ENCODE measurements around the gene PTPN12.
"Not testable (repeated sequence)": the region's sequence is repeated elsewhere in the genome, so short reads cannot be mapped to it uniquely, and the experiment has no call there.

PTPN12 gene

DNA sequence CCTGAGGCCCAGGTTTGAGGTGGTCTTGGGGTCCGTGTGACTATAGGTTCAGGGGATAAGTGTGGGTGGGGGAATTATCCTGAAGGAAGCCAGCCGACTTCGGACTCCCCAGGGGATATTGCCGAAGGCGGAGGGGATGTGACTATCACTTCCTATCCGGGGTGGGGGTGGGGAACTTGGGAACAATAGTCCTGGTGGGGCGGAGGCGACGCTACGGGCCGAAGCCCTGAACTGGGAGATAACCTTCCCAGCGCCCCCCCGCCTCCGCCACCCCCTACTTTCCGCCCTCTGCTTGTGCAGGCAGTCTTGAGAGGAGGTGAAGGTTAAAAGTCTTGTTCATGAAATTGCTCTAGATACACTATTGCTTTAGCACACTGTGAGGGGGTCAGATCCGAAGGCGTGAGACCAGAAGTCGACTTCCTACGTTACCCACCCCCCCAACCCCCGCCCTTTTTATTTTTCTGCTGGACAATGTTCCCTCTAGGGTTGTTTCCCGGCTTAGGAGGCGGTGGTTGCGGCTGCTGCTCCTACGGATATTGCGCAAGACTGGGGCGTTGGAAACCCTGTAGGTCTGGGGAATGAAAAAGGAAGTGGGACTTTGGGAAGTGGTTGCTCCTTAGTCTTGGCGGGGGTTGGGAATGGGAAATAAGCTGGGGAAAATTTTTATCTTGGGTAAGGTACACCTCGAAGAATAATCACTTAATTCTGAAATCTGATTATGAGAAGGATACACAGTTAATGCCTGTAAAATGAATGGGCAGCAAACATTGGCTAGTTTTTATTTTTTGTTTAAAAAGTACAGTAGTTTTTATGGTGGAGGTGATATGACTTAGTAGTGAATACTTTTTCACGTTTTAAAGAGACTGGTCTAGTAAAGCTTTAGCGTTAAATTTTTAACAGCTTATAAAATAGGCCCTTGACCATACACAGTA lies 1.5 kb downstream of the PTPN12 start:
- DNase-seq (ENCODE audit: low read depth in 2 of 2, low spot score in 1 of 2) = no peak

DNA sequence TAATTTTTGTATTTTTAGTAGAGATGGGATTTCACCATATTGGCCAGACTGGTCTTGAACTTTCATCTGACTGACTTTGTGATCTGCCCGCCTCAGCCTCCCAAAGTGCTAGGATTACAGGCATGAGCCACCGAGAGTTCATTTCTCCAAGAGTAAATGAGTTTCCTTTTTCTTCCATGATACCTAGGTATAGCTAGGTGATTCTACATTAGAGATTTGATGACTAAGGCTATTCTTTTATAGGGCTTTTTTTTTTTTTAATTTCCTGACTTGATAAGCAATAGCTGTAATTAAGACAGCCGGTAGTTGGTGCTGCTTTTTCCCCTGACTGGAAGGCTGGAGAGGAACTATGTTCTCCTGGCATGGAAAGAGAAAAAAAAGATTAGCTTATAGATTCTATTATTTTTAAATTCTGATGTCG lies 3.3 kb downstream of the PTPN12 start:
- DNase-seq (ENCODE audit: low read depth in 2 of 2, low spot score in 1 of 2) = no peak

DNA sequence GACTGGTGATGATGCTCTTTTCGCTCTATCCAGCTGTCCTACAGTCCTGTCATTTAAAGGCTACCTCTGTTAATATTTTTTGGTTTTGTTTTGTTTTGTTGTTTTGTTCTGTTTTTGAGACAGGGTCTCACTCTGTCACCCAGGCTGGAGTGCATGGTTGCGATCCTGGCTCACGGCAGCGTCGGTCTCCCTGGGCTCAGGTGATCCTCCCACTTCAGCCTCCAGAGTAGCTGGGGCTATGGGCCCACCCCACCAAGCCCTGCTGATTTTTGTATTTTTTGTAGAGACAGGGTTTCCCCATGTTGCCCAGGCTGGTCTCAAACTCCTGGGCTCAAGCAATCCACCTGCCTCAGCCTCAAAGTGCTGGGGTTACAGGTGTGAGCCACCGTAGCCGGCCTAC lies 3.9 kb downstream of the PTPN12 start:
- not testable (repeated sequence) for DNase-seq (ENCODE audit: low read depth in 2 of 2, low spot score in 1 of 2)

DNA sequence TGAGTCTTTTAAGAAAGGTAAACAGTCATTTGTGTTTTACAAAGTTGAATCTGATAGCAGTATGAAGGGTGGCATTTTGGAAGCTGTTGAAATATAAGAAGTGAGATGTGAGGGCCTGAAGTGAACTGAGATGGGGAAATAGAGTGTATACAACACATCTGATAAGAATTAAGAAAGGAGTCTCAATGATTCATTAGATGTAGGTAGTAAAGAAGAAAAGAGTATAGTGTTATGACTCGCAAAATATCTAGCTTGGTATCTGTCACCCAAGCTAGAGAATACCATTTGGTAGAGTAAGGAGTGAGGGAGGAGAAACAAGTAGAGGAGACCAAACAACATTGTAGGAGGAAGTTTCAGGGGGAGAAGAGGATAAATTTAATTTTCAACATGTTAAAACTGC lies 5.3 kb downstream of the PTPN12 start:
- no peak for DNase-seq (ENCODE audit: low read depth in 2 of 2, low spot score in 1 of 2)

DNA sequence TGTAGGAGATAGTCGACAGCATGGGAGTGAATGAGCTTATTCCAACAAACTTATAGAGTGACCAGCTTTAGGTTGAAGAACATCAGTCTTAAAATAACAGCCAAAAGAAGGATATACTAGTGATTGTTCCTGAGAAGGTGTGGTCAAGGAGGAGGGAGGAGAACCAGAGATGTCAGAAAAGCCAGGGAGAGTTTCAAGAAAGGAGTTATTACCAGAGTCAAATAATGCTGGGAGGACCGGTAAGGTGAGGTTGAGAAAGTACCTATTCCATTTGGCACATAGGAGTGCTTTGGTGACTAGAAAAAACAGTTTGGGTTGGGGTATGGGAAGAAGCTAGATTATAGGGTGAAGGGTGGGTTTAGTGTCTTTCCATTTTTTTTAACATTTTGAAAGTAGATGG lies 5.8 kb downstream of the PTPN12 start:
- no peak for DNase-seq (ENCODE audit: low read depth in 2 of 2, low spot score in 1 of 2)

DNA sequence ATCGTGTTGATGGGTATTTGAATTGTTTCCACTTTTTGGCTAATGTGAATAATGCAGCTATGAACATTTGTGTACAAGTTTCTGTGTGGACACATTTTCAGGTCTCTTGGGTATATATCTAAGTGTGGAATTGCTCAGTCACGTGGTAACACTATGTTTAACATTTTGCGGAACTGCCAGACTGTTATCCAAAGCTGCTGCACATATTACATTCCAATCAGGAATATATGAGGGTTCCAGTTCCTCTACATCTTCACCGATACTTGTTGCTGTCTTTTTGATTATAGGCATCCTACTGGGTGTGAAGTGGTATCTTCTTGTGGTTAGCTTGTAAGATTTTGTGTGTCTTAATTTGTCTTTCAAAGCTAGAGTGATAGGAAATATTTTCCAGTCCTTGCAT lies 6.8 kb downstream of the PTPN12 start:
- no peak for DNase-seq (ENCODE audit: low read depth in 2 of 2, low spot score in 1 of 2)

DNA sequence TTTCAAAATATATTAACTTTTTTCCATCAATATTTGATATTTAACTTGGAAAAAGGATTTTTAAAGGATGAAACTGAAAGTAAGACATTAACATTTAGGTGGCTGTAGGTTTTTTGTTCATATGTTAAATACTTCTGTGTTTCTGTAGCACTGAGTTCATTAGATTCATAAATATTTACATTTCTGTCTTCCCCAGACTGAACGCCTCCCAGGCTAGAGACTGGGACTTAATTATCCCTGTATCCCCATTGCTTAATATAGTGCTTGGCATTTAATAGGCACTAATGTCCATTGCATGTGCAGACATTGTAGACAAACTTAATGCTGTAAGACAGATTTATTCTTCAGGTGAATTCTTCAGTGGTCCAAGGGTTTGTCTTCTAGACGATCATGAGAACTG lies 7.4 kb downstream of the PTPN12 start:
- no peak for DNase-seq (ENCODE audit: low read depth in 2 of 2, low spot score in 1 of 2)

DNA sequence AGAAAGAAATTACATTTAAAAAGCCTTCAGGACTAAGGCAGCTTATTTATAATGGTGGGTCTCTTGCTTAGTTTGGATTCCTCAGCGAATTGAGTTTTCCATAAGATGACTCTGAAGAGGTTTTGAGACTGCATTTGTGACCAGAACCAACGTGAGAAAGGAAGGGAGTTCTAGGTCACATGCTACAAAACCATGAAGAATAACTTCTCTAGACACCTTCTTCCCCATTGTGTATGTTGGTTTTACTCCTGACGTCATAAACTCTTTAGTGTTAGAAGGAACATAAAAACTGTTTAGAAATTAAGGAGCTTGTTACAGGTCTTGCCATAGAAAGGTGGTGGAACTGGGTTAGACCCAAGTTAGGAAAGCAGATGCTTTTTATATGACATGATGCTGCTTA lies 11.1 kb downstream of the PTPN12 start:
- no peak for DNase-seq (ENCODE audit: low read depth in 2 of 2, low spot score in 1 of 2)

DNA sequence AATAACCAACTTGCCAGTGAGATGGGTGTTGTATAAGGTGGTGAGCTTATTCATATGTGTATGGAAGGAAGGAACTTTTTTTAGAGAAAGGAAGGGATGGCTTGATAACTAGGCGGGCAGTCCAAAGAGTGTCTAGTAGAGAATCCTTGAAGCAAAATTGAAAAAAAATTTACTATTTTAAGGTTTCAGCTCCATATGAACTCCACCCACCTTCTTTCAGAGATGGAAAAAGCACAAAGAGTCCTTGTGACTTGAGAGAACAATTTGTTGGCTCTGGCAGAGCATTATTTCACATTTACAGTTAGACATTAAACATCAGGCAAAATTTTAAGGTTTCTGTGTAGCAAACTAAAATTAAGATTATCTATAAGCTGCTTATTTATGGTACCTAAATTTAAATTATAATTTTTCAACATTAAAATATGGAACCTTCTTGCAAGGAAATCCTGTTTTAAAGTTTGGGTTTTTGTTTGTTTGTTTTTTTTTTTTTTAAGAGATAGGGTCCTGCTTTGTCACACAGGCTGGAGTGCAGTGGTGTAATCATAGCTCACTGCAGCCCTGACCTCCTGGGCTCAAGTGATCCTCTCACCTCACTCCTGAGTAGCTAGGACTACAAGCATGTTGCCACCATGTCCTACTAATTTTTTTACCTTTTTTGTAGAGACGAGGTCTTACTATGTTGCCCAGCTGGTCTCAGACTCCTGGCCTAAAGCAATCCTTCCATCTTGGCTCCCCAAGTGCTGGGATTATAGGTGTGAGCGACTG lies 12.2 kb downstream of the PTPN12 start:
- no peak for DNase-seq (ENCODE audit: low read depth in 2 of 2, low spot score in 1 of 2)

DNA sequence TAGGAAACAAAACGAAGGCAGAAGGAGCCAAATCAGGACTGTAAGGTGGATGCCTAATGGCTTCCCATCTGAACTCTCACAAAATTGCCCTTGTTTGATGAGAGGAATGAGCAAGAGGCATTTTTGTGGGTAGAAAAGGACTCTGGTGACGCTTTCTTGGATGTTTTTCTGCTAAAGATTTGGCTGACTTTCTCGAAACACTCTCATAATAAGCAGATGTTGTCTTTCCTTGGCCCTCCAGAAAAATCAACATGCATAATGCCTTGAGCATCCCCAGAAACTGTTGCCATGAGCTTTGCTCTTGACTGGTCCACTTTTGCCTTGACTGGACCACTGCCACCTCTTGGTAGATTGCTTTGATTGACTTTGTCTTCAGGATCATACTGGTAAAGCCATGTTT lies 13.5 kb downstream of the PTPN12 start:
- no peak for DNase-seq (ENCODE audit: low read depth in 2 of 2, low spot score in 1 of 2)

DNA sequence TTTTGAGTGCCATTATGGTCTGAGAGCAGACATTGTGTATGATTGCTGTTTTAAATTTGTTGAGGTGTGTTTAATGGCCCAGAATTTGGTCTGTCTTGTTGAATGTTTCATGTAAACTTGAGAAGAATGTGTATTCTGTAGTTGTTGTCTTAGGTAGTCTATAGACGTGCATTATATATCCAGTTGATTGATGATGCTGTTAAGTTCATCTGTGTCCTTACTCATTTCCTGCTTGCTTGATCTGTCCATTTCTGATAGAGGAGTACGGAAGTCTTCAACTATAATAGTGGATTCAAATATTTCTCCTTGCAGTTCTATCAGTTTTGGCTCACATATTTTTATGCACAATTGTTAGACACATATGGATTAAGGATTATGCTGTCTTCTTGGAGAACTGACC lies 16.0 kb downstream of the PTPN12 start:
- DNase-seq (ENCODE audit: low read depth in 2 of 2, low spot score in 1 of 2) = no peak

DNA sequence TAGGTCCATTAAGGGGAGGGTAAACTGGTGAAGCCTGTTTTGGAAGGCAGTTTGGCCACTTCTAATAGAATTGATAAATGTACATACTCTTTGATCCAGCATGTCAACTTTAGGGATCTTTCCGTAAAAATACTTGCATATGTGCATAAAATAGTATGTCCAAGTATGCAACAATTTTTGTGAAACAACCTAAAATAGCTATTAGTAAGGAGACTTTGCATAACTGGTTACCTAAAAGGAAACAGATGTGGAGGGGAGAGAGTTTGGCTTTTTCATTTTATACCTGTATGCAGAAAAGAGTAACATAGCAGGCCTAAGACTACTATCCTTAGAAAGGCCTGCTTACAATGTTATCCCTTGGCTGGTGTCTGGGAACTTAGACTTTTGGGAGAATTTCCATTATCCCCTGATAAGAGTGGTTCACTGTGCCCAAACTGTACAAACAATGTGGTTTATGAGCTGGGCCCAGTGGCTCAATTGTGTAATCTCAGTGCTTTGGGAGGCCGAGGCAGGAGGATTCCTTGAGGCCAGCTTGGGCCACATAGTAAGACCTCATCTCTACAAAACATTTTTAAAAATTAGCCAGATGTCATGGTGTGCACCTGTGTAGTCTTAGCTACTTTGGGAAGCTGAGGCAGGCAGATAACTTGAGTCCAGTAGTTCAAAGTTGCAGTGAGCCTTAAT lies 21.3 kb downstream of the PTPN12 start:
- no peak for DNase-seq (ENCODE audit: low read depth in 2 of 2, low spot score in 1 of 2)

DNA sequence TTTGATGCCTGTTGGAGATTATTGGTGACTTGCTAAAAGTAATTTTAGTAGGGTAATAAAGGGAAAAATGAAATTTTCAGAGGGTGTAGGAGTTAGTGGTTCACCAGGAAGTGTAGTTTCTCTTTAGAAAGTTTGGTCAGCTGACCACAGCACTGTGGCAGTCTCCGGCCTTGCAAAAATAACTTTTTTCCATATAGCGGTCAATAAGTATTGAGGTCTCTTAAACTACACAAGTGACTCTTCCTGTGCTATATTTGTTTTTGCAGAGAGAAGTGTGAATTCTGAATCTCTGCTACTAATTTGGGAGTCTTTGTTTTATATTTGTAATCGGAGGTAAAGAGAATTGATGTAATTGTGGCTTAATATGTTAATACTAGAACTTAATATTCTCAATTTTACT lies 24.3 kb downstream of the PTPN12 start:
- DNase-seq (ENCODE audit: low read depth in 2 of 2, low spot score in 1 of 2) = no peak

DNA sequence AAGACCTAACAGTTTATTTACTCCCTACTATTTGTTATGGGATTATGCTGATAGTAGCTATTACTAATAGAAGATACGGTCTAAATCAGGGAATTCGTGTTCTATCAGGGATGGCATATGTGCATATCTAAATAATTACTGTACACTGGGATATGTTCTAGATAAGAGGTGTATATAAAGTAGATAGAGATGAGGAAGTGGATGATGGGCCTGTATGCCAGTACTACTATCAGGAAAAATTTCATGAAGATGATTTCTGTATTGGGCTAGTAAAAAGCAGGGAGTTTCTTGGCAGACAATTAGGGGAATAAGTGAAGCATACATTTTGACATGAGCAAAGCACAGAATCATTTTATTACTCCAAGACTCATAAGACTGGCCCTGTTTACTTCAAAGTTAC lies 26.2 kb downstream of the PTPN12 start:
- DNase-seq (ENCODE audit: low read depth in 2 of 2, low spot score in 1 of 2) = no peak

DNA sequence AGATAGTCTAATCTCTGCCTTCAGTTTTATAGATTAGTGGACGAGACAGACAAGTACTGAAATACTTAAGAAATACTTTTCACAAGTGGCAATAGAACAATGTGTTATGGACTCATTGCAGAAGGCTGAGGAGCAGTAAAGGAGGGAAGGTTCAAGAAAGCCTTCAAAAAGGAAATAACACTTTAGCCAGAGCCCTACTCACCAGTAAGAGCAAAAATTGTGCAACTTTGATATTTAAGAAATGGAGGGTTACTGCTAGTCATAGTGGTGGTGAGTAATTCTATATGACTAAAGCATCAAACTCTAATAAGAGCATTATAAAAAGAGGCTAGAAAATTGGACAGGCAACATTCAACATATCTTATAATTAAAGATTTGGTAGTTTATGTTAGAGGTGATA lies 28.8 kb downstream of the PTPN12 start:
- DNase-seq (ENCODE audit: low read depth in 2 of 2, low spot score in 1 of 2) = no peak

DNA sequence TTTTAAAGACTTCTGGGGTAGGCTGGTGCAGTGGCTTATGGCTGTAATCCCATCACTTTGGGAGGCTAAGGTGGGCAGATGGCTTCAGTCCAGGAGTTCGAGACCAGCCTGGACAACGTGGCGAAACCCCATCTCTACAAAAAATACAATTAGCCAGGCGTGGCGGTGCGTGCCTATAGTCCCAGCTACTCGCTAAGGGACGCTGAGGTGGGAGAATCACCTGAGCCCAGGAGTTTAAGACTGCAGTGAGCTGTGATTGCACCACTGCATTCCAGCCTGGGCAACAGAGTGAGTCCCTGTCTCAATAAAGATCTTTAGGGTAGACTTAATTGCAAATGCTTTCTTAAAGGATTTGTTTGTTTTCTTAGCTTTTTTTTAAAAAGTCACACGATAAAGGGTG lies 29.3 kb downstream of the PTPN12 start:
- DNase-seq (ENCODE audit: low read depth in 2 of 2, low spot score in 1 of 2) = no peak

DNA sequence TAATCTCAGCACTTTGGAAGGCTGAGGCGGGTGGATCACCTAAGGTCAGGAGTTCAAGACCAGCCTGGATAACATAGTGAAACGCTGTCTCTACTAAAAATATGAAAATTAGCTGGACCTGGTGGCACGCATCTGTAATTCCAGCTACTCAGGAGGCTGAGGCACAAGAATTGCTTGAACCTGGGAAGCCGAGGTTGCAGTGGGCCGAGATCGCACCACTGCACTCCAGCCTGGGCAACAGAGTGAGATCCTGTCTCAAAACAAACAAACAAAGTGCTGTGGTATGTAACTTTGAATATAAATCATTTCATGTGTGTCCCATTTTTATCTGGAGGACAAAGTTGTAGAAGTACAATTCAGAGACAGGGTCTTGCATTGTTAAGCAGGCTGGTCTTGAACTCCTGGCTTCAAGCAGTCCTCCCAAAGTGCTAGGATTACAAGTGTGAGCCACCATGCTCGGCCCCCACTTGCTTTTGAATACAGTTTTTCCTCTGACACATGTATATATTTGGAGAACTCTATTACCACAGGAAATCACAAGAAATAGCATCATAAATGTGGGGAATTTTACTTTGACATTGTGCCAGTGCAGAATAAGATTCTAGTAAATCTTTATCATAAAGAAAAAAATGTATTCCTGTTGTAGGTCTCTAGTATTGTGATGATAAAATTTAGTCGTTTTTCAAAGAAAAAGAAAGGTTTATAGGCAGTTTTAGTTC lies 32.6 kb downstream of the PTPN12 start:
- no peak for DNase-seq (ENCODE audit: low read depth in 2 of 2, low spot score in 1 of 2)

DNA sequence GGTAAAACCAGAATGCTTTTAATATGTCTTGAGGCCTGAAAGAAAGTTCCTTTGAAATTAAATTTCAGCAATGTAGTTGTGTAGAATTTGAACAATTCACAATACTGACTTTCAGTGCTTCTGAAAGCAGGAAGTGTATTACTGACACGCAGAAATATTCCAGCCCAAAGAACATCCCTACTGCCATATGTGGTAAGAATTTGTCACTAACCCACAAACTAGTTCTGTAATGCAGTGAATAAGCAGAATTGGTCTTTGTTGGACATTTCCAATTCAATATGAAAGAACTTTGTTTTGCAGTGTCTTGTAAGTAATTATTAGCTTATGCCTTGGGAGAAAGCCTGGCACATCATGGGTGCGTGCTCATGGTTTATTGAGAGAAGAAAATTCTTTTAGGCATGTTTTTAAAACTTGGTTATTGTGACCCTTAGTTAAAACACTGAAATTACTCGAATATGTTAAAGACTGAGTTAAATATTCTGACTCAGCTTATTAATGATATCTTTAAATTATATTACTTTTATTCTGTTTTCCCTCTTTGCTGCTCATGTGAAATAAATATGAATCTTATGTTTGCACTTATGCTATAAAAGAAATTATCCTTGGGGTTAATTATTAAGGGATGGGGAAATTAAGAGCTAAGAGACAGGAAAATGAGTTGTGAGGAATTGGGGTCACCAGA lies 33.4 kb downstream of the PTPN12 start:
- DNase-seq (ENCODE audit: low read depth in 2 of 2, low spot score in 1 of 2) = no peak

DNA sequence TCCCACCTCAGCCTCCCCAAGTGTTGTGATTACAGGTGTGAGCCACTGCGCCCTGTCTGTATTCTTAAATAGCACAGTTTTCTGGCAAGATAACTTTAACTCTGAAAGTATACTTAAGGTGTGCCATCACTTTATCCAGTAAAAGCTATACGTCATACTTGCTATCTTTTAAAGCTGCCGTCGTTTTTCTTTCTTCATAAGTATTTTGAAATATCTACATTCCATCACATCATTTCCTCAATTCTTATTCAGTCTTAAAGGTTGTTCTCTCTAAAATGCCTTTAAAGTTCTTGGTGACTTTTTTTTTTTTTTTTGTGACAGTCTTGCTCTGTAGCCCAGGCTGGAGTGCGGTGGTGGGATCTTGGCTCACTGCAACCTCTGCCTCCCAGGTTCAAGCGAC lies 34.7 kb downstream of the PTPN12 start:
- DNase-seq (ENCODE audit: low read depth in 2 of 2, low spot score in 1 of 2) = no peak

DNA sequence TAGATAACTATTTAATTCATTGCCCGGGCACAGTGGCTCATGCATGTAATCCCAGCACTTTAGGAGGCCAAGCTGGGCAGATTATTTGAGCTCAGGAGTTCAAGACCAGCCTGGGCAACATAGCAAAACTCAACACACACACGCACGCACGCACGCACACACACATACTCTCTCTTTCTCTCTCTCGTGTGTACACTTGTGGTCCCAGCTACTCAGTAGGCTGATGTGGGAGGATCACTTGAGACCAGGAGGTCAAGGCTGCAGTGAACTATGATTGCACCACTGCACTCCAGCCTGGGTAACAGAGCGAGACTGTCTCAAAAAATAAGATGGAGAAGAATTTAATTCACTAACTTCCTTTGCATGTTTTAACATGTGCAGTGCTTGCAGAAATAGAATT lies 38.1 kb downstream of the PTPN12 start:
- DNase-seq (ENCODE audit: low read depth in 2 of 2, low spot score in 1 of 2) = no peak

DNA sequence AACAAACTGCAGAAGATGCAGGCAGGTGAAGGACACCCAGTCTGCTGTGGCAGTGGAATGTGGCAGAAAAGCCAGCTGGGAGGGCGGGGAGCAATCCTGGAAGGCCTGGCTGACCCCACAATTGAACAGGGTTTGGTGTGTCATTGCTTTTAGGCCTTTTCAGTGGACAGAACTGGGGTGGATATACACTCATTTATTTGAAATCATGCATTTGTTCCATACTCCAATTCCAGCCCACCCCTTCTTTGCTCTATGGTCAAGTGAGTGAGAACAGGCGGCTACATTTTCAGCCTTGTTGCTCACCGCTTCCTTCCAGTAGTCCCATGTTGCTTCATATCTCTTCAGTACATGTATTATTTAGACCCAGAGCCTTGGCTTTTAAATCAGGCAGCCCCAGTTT lies 39.8 kb downstream of the PTPN12 start:
- no peak for DNase-seq (ENCODE audit: low read depth in 2 of 2, low spot score in 1 of 2)

All from stimulated activated CD8-positive, alpha-beta memory T cell treated with anti-CD3 and anti-CD28 coated beads, Interleukin-4, amount 100 ng/mL, for 1 hour (primary cell).